ENCODE measurements around the gene VPREB3. TPM values are rescaled to one million over a fixed set of nuclear protein-coding genes. Genes with fewer than 3 reads are reported as not detected.

VPREB3 gene
- total RNA-seq, 1 experiment from 2014 or later = not detected

- ChIA-PET CTCF (interaction anchor here (1.2 kb wide), 1 partner anchor 18 kb away, joined by 4 read pairs; no protein-coding TSS in a partner anchor), POLR2A (no interaction called here)
- Mint-ChIP-seq H3K27ac (ENCODE audit: unreplicated experiment) (peak overlapping the region; percentile 26), H3K9me3 (ENCODE audit: unreplicated experiment) (no peaks in the 10 kb centered on the region), H3K4me3 (ENCODE audit: unreplicated experiment) (no peak overlapping the region), H3K27me3 (ENCODE audit: insufficient read depth, unreplicated experiment) (no peaks in the 10 kb centered on the region), H3K36me3 (ENCODE audit: insufficient read depth, unreplicated experiment) (peaks cover 34% of the 10 kb centered on the region), H3K4me1 (ENCODE audit: low read depth, unreplicated experiment) (no peaks in the 10 kb centered on the region)
- TF ChIP-seq CTCF (IDR thresholded peaks at IDR 0.05; ENCODE audit: insufficient read depth in 1 of 2, low read depth in 1 of 2, low read length in 1 of 2, severe bottlenecking in 1 of 2, unreplicated experiment in 1 of 2) = peak in 1 of 2 experiments; percentile 9
- Histone ChIP-seq H3K27me3 (replicated peaks; ENCODE audit: control insufficient read depth, insufficient read depth, low read length) (no peaks in the 10 kb centered on the region), H3K4me1 (peaks cover 5% of the 10 kb centered on the region), H3K36me3 (ENCODE audit: control insufficient read depth, insufficient read depth, low read length) (peaks cover 1% of the 10 kb centered on the region; the same call in 1 of the 2 replicates), H3K9me3 (no peaks in the 10 kb centered on the region), H3K4me3 (ENCODE audit: low read depth, low read length) (no peak overlapping the region)
- no TSS peak for BruUV-seq (replicated peaks)
- intact Hi-C loops (cut with micrococcal nuclease; ENCODE audit: unreplicated experiment) = no loop called here
- no peak for DNase-seq
These were observed 35.4 kb upstream of the VPREB3 start for GRCh38 chr22:23789638-23790037.

GRCh38 chr22:23789121-23789520 lies 34.9 kb upstream of the VPREB3 start:
- intact Hi-C loops (cut with micrococcal nuclease; ENCODE audit: unreplicated experiment) = no loop called here
- H3K27me3 ChIP-seq (replicated peaks; ENCODE audit: control insufficient read depth, insufficient read depth, low read length) = no peaks in the 10 kb centered on the region
- Mint-ChIP-seq H3K4me1 (ENCODE audit: low read depth, unreplicated experiment) (no peaks in the 10 kb centered on the region), H3K4me3 (ENCODE audit: unreplicated experiment) (no peak overlapping the region), H3K36me3 (ENCODE audit: insufficient read depth, unreplicated experiment) (peaks cover 29% of the 10 kb centered on the region), H3K27me3 (ENCODE audit: insufficient read depth, unreplicated experiment) (no peaks in the 10 kb centered on the region), H3K9me3 (ENCODE audit: unreplicated experiment) (no peaks in the 10 kb centered on the region), H3K27ac (ENCODE audit: unreplicated experiment) (no peak overlapping the region)
- no TSS peak for BruUV-seq (replicated peaks)
- ChIA-PET POLR2A (no interaction called here), CTCF (interaction anchor here (1.2 kb wide), 1 partner anchor 18 kb away, joined by 4 read pairs; no protein-coding TSS in a partner anchor)
- H3K4me1 ChIP-seq = peaks cover 7% of the 10 kb centered on the region
- H3K36me3 ChIP-seq (ENCODE audit: control insufficient read depth, insufficient read depth, low read length) = peaks cover 1% of the 10 kb centered on the region; the same call in 1 of the 2 replicates
- no peak for DNase-seq
- no peaks in the 10 kb centered on the region for H3K9me3 ChIP-seq
- H3K4me3 ChIP-seq (ENCODE audit: low read depth, low read length) = no peak overlapping the region
- TF ChIP-seq CTCF (IDR thresholded peaks at IDR 0.05; ENCODE audit: insufficient read depth in 1 of 2, low read depth in 1 of 2, low read length in 1 of 2, severe bottlenecking in 1 of 2, unreplicated experiment in 1 of 2) = no peak

- DNase-seq = no peak
- intact Hi-C loops (cut with micrococcal nuclease; ENCODE audit: unreplicated experiment) = loop anchor here (1.0 to 2.0 kb wide), 2 partner anchors 15 to 20 kb away; partner anchors contain the start of gene MMP11
- H3K4me3 Mint-ChIP-seq (ENCODE audit: unreplicated experiment) = peak overlapping the region; percentile 89
- Histone ChIP-seq H3K4me1 (peaks cover 12% of the 10 kb centered on the region), H3K36me3 (ENCODE audit: control insufficient read depth, insufficient read depth, low read length) (peaks cover 1% of the 10 kb centered on the region; the same call in 1 of the 2 replicates), H3K27me3 (replicated peaks; ENCODE audit: control insufficient read depth, insufficient read depth, low read length) (no peaks in the 10 kb centered on the region), H3K4me3 (ENCODE audit: low read depth, low read length) (peak overlapping the region; percentile 94), H3K9me3 (no peaks in the 10 kb centered on the region)
- no peak for TF ChIP-seq CTCF (IDR thresholded peaks at IDR 0.05; ENCODE audit: insufficient read depth in 1 of 2, low read depth in 1 of 2, low read length in 1 of 2, severe bottlenecking in 1 of 2, unreplicated experiment in 1 of 2)
- ChIA-PET CTCF (interaction anchor here (0.5 to 1.2 kb wide), 3 partner anchors 17 to 69 kb away, joined by 3 to 4 read pairs (median 3); no protein-coding TSS in a partner anchor), POLR2A (interaction anchor here (0.7 kb wide), 1 partner anchor 17 kb away, joined by 3 read pairs; no protein-coding TSS in a partner anchor)
- H3K36me3 Mint-ChIP-seq (ENCODE audit: insufficient read depth, unreplicated experiment) = peaks cover 17% of the 10 kb centered on the region
- BruUV-seq (replicated peaks) = TSS peak; percentile 56
- no peaks in the 10 kb centered on the region for H3K4me1 Mint-ChIP-seq (ENCODE audit: low read depth, unreplicated experiment)
- no peaks in the 10 kb centered on the region for H3K9me3 Mint-ChIP-seq (ENCODE audit: unreplicated experiment)
- H3K27me3 Mint-ChIP-seq (ENCODE audit: insufficient read depth, unreplicated experiment) = no peaks in the 10 kb centered on the region
- peak overlapping the region; percentile 36 for H3K27ac Mint-ChIP-seq (ENCODE audit: unreplicated experiment)
These were observed 33.7 kb upstream of the VPREB3 start for GRCh38 chr22:23787910-23788309.
